A549 (cell line): ENCODE data around the gene PTEN.

Experiments
- BCL3 ChIP-seq: fragments of >200 bp; sonication (Bioruptor Twin); formaldehyde crosslinking; IDR thresholded peaks from 3 replicates; pipeline ENCODE4 v1.6.1; 2016
- CHD2 ChIP-seq: fragments of 150-350 bp; IDR thresholded peaks from 2 replicates; pipeline ENCODE4 v1.6.1; 2014; ENCODE audit warnings: low read length; ENCODE audit not compliant: partially characterized antibody
- CTCF ChIP-seq: fragments of >200 bp; sonication (Bioruptor Twin); formaldehyde crosslinking; IDR thresholded peaks from 3 replicates; pipeline ENCODE4 v1.5.1; 2016
- EP300 ChIP-seq, 2 experiments: fragments of >200 bp; sonication (Bioruptor Twin); formaldehyde crosslinking; IDR thresholded peaks; 2 replicates in 1 of 2; 3 replicates in 1 of 2; pipeline ENCODE4 v1.6.1; 2016 to 2017
- HOXA7 ChIP-seq: fragments of 250-450 bp; sonication (Bioruptor Pico); IDR thresholded peaks from 2 replicates; pipeline ENCODE4 v1.5.0; 2020; ENCODE audit warnings: mild to moderate bottlenecking, moderate library complexity
- POLR2A ChIP-seq: IDR thresholded peaks from 2 replicates; pipeline ENCODE4 v1.6.1; 2012; ENCODE audit warnings: mild to moderate bottlenecking, low read length
- POLR2AphosphoS2 ChIP-seq: conservative IDR thresholded peaks from 2 replicates; pipeline ENCODE4 v1.6.1; 2012; ENCODE audit warnings: low read length, improper control_type of control experiment, inconsistent platforms
- REST ChIP-seq: fragments of 200-600 bp; sonication (generic); IDR thresholded peaks from 2 replicates; pipeline ENCODE4 v1.6.1; 2016; ENCODE audit warnings: antibody characterized with exemption, mild to moderate bottlenecking, moderate library complexity
- SREBF2 ChIP-seq: fragments of 450-650 bp; IDR thresholded peaks from 2 replicates; pipeline ENCODE4 v1.6.1; 2014; ENCODE audit warnings: mild to moderate bottlenecking, moderate library complexity

GRCh38 chr10:87966459-87966858 lies 103.0 kb downstream of the PTEN start:
- TF ChIP-seq BCL3 (no peak), POLR2A (no peak), CTCF (no peak), HOXA7 (CRISPR knock-in tag) (no peak), POLR2AphosphoS2 (no peak), EP300 (IDR thresholded peaks at IDR 0.05) (no peak), SREBF2 (no peak), CHD2 (no peak), REST (no peak)
